Immature natural killer cell (primary cell): ENCODE results near the gene CDK14. TPM values are rescaled to one million over a fixed set of nuclear protein-coding genes. Genes with fewer than 3 reads are reported as not detected.

Experiments used
- DNase-seq, 3 donors: peaks; one replicate each; pipeline ENCODE4 v3.0.0; 2022; ENCODE audit warnings: mixed read lengths in 1 of 3
- H3K27ac Mint-ChIP-seq, 6 donors: one replicate each; pipeline ENCODE4 v1.8.0; 2020; ENCODE audit warnings: mixed read lengths in 6 of 6, mild to moderate bottlenecking in 5 of 6, inconsistent platforms in 4 of 6, moderate library complexity in 3 of 6
- H3K27me3 Mint-ChIP-seq, 3 donors: one replicate each; pipeline ENCODE4 v1.8.0; 2020 to 2021; ENCODE audit warnings: low read depth in 3 of 3, mild to moderate bottlenecking in 3 of 3, mixed read lengths in 3 of 3, moderate library complexity in 3 of 3, inconsistent platforms in 1 of 3
- H3K36me3 Mint-ChIP-seq, 3 donors: one replicate each; pipeline ENCODE4 v1.8.0; 2020; ENCODE audit warnings: mixed read lengths in 3 of 3, inconsistent platforms in 2 of 3, mild to moderate bottlenecking in 2 of 3
- H3K4me1 Mint-ChIP-seq, 2 donors: one replicate each; pipeline ENCODE4 v1.8.0; 2020; ENCODE audit warnings: inconsistent platforms in 2 of 2, mild to moderate bottlenecking in 2 of 2, mixed read lengths in 2 of 2, moderate library complexity in 1 of 2
- H3K4me3 Mint-ChIP-seq, 5 donors: one replicate each; pipeline ENCODE4 v1.8.0; 2020; ENCODE audit warnings: mild to moderate bottlenecking in 5 of 5, mixed read lengths in 5 of 5, inconsistent platforms in 3 of 5, moderate library complexity in 3 of 5
- H3K9me3 Mint-ChIP-seq, 6 donors: one replicate each; pipeline ENCODE4 v1.8.0; 2020; ENCODE audit warnings: mild to moderate bottlenecking in 6 of 6, mixed read lengths in 6 of 6, inconsistent platforms in 4 of 6, moderate library complexity in 3 of 6
- polyA plus RNA-seq, 3 donors: library from polyadenylated mRNA; unstranded; fragments of 300-500 nt; fragmentation: Illumina TruSeq; gene quantifications; one replicate each; pipeline ENCODE4 v1.2.3, GENCODE V29; 2021

Gene CDK14
- polyA plus RNA-seq, 3 donors from 2014 or later = 0.22 TPM; not detected in 2

GRCh38 chr7:90817846-90818245, 221.7 kb downstream of the CDK14 start:
- DNase-seq = no peak
- Mint-ChIP-seq H3K9me3 (peaks cover 5 to 43% (median 9%) of the 10 kb centered on the region in 6 donors), H3K4me3 (no peak overlapping the region), H3K27ac (no peak overlapping the region), H3K4me1 (no peaks in the 10 kb centered on the region), H3K36me3 (no peaks in the 10 kb centered on the region), H3K27me3 (peaks cover 0 to 3% (median 0%) of the 10 kb centered on the region in 3 donors)

GRCh38 chr7:90818341-90818740, 222.2 kb downstream of the CDK14 start:
- no peak overlapping the region for H3K4me3 Mint-ChIP-seq
- no peaks in the 10 kb centered on the region for H3K4me1 Mint-ChIP-seq
- H3K36me3 Mint-ChIP-seq = no peaks in the 10 kb centered on the region
- no peak overlapping the region for H3K27ac Mint-ChIP-seq
- H3K9me3 Mint-ChIP-seq = peaks cover 5 to 48% (median 9%) of the 10 kb centered on the region in 6 donors
- H3K27me3 Mint-ChIP-seq = peaks cover 0 to 3% (median under 1%) of the 10 kb centered on the region in 3 donors
- no peak for DNase-seq

- peaks cover 3 to 31% (median 10%) of the 10 kb centered on the region in 6 donors for H3K9me3 Mint-ChIP-seq
- no peaks in the 10 kb centered on the region for H3K36me3 Mint-ChIP-seq
- no peak for DNase-seq
- no peak overlapping the region for H3K27ac Mint-ChIP-seq
- no peaks in the 10 kb centered on the region for H3K4me1 Mint-ChIP-seq
- no peak overlapping the region for H3K4me3 Mint-ChIP-seq
- peaks cover 0 to 2% (median 1%) of the 10 kb centered on the region in 3 donors for H3K27me3 Mint-ChIP-seq
Measured at GRCh38 chr7:90821961-90822620, 226.0 kb downstream of the CDK14 start.

- Mint-ChIP-seq H3K27me3 (peaks cover 0 to 2% (median 1%) of the 10 kb centered on the region in 3 donors), H3K27ac (no peak overlapping the region), H3K9me3 (peaks cover 6 to 41% (median 18%) of the 10 kb centered on the region in 6 donors), H3K4me3 (no peak overlapping the region), H3K36me3 (no peaks in the 10 kb centered on the region), H3K4me1 (no peaks in the 10 kb centered on the region)
- DNase-seq = no peak
Measured at GRCh38 chr7:90824386-90825307, 228.5 kb downstream of the CDK14 start.

- no peaks in the 10 kb centered on the region for H3K4me1 Mint-ChIP-seq
- no peak overlapping the region for H3K27ac Mint-ChIP-seq
- H3K4me3 Mint-ChIP-seq = no peak overlapping the region
- peaks cover 0 to 1% (median 0%) of the 10 kb centered on the region in 3 donors for H3K27me3 Mint-ChIP-seq
- H3K36me3 Mint-ChIP-seq = no peaks in the 10 kb centered on the region
- peaks cover 6 to 36% (median 14%) of the 10 kb centered on the region in 6 donors for H3K9me3 Mint-ChIP-seq
- DNase-seq = no peak
Measured at GRCh38 chr7:90825779-90826178, 229.7 kb downstream of the CDK14 start.

GRCh38 chr7:90828601-90829000, 232.5 kb downstream of the CDK14 start:
- H3K27ac Mint-ChIP-seq = no peak overlapping the region
- no peaks in the 10 kb centered on the region for H3K36me3 Mint-ChIP-seq
- DNase-seq = no peak

GRCh38 chr7:90830308-90830707, 234.2 kb downstream of the CDK14 start:
- Mint-ChIP-seq H3K27me3 (no peaks in the 10 kb centered on the region), H3K36me3 (peaks cover 0 to 3% (median 0%) of the 10 kb centered on the region in 3 donors), H3K4me1 (no peaks in the 10 kb centered on the region), H3K9me3 (peaks cover 2 to 31% (median 17%) of the 10 kb centered on the region in 6 donors), H3K27ac (no peak overlapping the region), H3K4me3 (no peak overlapping the region)
- DNase-seq = no peak

More at GRCh38 chr7:90828601-90829000, 232.5 kb downstream of the CDK14 start:
- H3K9me3 Mint-ChIP-seq = peaks cover 2 to 21% (median 13%) of the 10 kb centered on the region in 6 donors
- no peak overlapping the region for H3K4me3 Mint-ChIP-seq
- no peaks in the 10 kb centered on the region for H3K27me3 Mint-ChIP-seq
- H3K4me1 Mint-ChIP-seq = no peaks in the 10 kb centered on the region

- H3K9me3 Mint-ChIP-seq = peaks cover 4 to 34% (median 18%) of the 10 kb centered on the region in 6 donors
- no peak overlapping the region for H3K27ac Mint-ChIP-seq
- no peak for DNase-seq
- H3K36me3 Mint-ChIP-seq = peaks cover 0 to 5% (median 0%) of the 10 kb centered on the region in 3 donors
- no peaks in the 10 kb centered on the region for H3K4me1 Mint-ChIP-seq
- no peaks in the 10 kb centered on the region for H3K27me3 Mint-ChIP-seq
- H3K4me3 Mint-ChIP-seq = no peak overlapping the region
Measured at GRCh38 chr7:90832726-90833125, 236.6 kb downstream of the CDK14 start.

- Mint-ChIP-seq H3K4me3 (no peak overlapping the region), H3K4me1 (no peaks in the 10 kb centered on the region), H3K27me3 (no peaks in the 10 kb centered on the region), H3K36me3 (peaks cover 0 to 6% (median 0%) of the 10 kb centered on the region in 3 donors), H3K27ac (no peak overlapping the region), H3K9me3 (peaks cover 6 to 36% (median 18%) of the 10 kb centered on the region in 6 donors)
- DNase-seq = no peak
Measured at GRCh38 chr7:90833443-90833842, 237.3 kb downstream of the CDK14 start.

- no peak for DNase-seq
- H3K4me3 Mint-ChIP-seq = no peak overlapping the region
- no peak overlapping the region for H3K27ac Mint-ChIP-seq
- peaks cover 0 to 2% (median 0%) of the 10 kb centered on the region in 3 donors for H3K27me3 Mint-ChIP-seq
- H3K9me3 Mint-ChIP-seq = peaks cover 11 to 41% (median 23%) of the 10 kb centered on the region in 6 donors
- H3K4me1 Mint-ChIP-seq = no peaks in the 10 kb centered on the region
- H3K36me3 Mint-ChIP-seq = peaks cover 0 to 6% (median 0%) of the 10 kb centered on the region in 3 donors
Measured at GRCh38 chr7:90834771-90835170, 238.7 kb downstream of the CDK14 start.

GRCh38 chr7:90835861-90836260, 239.7 kb downstream of the CDK14 start:
- no peaks in the 10 kb centered on the region for H3K4me1 Mint-ChIP-seq
- H3K27me3 Mint-ChIP-seq = peaks cover 0 to 2% (median 0%) of the 10 kb centered on the region in 3 donors
- no peak overlapping the region for H3K4me3 Mint-ChIP-seq
- peaks cover 11 to 37% (median 24%) of the 10 kb centered on the region in 6 donors for H3K9me3 Mint-ChIP-seq
- no peak overlapping the region for H3K27ac Mint-ChIP-seq
- DNase-seq = no peak
- H3K36me3 Mint-ChIP-seq = peaks cover 0 to 6% (median 0%) of the 10 kb centered on the region in 3 donors

GRCh38 chr7:90836937-90837336, 240.8 kb downstream of the CDK14 start:
- Mint-ChIP-seq H3K36me3 (peaks cover 0 to 6% (median 0%) of the 10 kb centered on the region in 3 donors), H3K9me3 (peaks cover 11 to 32% (median 22%) of the 10 kb centered on the region in 6 donors), H3K27ac (no peak overlapping the region), H3K4me3 (no peak overlapping the region), H3K27me3 (peaks cover 0 to 2% (median 0%) of the 10 kb centered on the region in 3 donors), H3K4me1 (no peaks in the 10 kb centered on the region)
- DNase-seq = no peak

GRCh38 chr7:90838799-90839198, 242.7 kb downstream of the CDK14 start:
- Mint-ChIP-seq H3K9me3 (peaks cover 11 to 32% (median 23%) of the 10 kb centered on the region in 6 donors), H3K27me3 (peaks cover 0 to 2% (median 0%) of the 10 kb centered on the region in 3 donors), H3K36me3 (peaks cover 0 to 6% (median 0%) of the 10 kb centered on the region in 3 donors), H3K4me3 (no peak overlapping the region), H3K27ac (no peak overlapping the region), H3K4me1 (no peaks in the 10 kb centered on the region)
- no peak for DNase-seq

GRCh38 chr7:90839316-90839715, 243.2 kb downstream of the CDK14 start:
- H3K4me1 Mint-ChIP-seq = no peaks in the 10 kb centered on the region
- peaks cover 0 to 4% (median 0%) of the 10 kb centered on the region in 3 donors for H3K36me3 Mint-ChIP-seq
- H3K27ac Mint-ChIP-seq = no peak overlapping the region
- no peak overlapping the region for H3K4me3 Mint-ChIP-seq
- peaks cover 11 to 32% (median 19%) of the 10 kb centered on the region in 6 donors for H3K9me3 Mint-ChIP-seq
- DNase-seq = no peak
- peaks cover 0 to 2% (median 0%) of the 10 kb centered on the region in 3 donors for H3K27me3 Mint-ChIP-seq
